Posterior cingulate gyrus (tissue), 11 donors: ENCODE results near the gene NKX1-1.

Experiments
- DNase-seq, 10 donors: peaks; one replicate each; pipeline versions ENCODE4 v3.0.0 to v3.0.0-alpha.2; 2020 to 2021; ENCODE audit warnings: mixed read lengths in 3 of 10
- intact Hi-C: fragments of 100-400 bp; cut with DNase I; formaldehyde crosslinking; loops from one replicate; pipeline ENCODE4 v1.15.1; 2023

The NKX1-1 gene

GRCh38 chr4:1406981-1407656, 877 bp upstream of the NKX1-1 start:
- intact Hi-C loops = no loop called here
- DNase-seq = peak in 3 of 10 donors; percentile 13 to 67 (median 67)

DNA sequence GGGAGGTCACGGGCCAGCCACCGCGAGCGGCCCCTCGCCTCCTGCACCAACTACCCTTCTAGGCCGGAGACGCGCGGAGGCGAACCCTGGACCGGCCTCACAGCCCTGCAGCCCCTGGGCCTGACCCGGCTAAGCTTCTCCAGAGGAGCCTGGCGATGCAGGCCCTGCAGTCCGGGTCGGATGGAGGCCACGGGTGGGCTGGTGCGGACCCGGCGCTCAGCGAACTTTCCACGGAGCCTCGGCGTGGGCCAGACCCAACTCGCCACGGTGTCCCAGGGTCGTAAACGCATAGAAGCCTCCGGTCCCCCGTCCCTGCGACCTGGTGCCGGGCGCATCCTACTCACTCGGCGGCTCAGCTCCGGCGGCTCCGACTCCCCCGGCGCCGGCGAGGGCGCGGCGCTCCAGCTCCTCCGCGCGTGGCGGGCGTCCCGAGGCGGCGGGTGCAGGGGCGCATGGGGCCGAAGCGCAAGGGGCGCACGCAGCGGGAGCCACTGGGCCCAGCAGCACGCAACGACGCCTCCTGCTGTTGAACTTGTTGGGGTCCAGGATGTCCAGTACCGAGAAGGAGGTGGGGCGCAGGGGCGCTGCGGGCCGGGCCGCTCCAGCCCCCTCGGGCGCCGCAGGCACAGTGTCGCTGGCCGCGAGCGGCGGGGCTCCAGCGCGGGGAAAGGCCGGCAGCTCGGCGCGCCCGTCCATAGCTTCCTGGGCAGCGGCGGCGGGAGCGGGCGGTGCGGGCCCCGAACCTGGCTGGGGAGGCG, 427 bp downstream of the NKX1-1 start:
- intact Hi-C loops = no loop called here
- DNase-seq = peak in 4 of 10 donors; percentile 17 to 81 (median 72)

GRCh38 chr4:1405254-1405635, 997 bp downstream of the NKX1-1 start:
- peak in 1 of 10 donors; percentile 58 for DNase-seq
- intact Hi-C loops = no loop called here

DNA sequence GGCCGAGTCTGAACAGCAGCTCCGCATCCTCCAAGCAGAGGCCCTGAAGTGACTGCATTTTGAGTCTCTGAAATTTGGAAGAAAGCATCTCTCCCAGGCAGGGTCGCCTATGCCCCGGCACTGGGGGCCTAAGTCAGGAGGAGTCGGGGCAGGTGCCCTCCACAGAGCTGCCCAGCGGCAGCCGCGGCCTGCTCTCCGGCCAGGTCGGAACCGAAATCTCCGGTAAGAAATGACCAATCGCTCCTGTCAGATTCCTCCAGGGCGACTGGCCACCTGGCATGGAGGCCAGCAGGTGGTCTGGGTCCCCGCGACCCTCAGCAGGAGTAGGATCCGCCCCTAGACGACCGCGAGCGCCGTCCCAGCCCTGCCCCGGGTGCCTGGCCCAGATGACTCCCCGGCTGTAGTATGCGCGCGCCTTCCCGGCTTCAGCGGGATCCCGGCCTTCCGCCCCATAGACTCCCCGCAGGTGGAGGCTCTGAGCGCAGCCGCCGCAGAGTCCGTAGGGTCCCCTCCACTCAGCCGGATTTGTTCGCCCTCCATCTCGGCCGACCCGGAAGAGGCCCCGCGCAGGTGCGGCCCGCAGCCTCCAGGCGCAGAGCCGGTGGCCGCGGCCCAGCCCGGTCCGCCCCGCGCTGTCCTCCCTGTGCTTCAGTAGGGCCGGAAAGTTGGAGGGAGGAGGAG, 1.5 kb downstream of the NKX1-1 start:
- intact Hi-C loops = no loop called here
- peak in 4 of 10 donors; percentile 24 to 70 (median 48) for DNase-seq

DNA sequence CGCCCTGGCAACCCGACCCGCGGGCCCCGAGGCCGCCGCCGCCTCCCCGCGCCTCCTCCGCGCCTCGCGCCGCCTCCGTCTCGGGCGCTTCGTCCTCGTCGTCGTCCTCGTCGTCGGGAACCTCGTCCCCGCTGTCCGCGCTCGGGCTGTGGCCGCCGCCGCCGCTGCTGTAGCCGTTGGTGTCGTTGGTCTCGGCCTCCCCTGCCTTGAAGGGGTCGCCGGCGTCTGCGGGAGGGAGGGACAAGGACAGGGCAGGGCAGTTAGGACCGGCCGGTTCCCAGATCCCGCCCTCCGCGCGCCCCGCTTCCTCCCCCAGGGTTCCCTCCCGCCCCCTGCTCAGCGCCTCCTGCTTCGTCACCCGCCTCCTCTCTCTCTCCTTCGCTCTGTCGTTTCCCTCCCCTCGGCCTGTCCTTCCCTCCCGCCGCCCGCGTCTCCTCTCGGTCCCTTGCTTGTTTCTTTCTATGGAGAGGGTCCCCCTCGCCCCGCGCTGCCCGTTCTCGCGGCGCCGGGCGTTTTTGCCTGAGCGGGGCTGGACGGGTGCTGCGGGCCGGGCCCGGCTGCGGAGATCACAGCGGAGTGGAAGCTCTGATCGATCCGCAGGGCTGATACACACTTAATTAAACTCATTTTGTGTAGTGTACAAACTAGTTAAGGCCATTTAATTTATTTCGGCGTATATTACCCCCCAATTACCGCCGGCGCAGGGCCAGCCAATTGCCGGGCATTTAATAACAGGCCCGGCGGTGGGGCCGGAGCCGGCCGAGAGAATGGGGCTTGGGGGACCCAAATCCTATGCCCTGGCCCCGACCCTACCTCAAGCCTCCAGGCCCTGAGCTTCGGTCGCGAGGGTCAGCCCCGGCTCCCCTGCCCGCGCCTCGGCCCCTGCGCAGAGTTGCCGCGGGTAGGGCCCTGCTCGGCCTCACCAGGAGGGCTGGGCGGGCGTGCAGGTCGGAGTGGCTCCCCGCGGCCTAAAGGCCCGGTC, 2.4 kb downstream of the NKX1-1 start:
- peak in 5 of 10 donors; percentile 4 to 74 (median 59) for DNase-seq
- intact Hi-C loops = no loop called here

GRCh38 chr4:1403177-1403583, 3.1 kb downstream of the NKX1-1 start:
- DNase-seq = peak in 5 of 10 donors; percentile 4 to 74 (median 59)
- intact Hi-C loops = no loop called here

- intact Hi-C loops = no loop called here
- DNase-seq = peak in 5 of 10 donors; percentile 3 to 81 (median 46)
Measured at GRCh38 chr4:1402516-1403091, 3.6 kb downstream of the NKX1-1 start.

GRCh38 chr4:1402021-1402515, 4.2 kb downstream of the NKX1-1 start:
- peak in 4 of 10 donors; percentile 4 to 64 (median 40) for DNase-seq
- intact Hi-C loops = no loop called here

GRCh38 chr4:1401409-1402020, 4.7 kb downstream of the NKX1-1 start:
- intact Hi-C loops = no loop called here
- DNase-seq = peak in 6 of 10 donors; percentile 3 to 75 (median 14)

GRCh38 chr4:1400831-1401408, 5.3 kb downstream of the NKX1-1 start:
- intact Hi-C loops = no loop called here
- peak in 7 of 10 donors; percentile 1 to 69 (median 19) for DNase-seq

GRCh38 chr4:1400191-1400805, 5.9 kb downstream of the NKX1-1 start:
- DNase-seq = peak in 6 of 10 donors; percentile 3 to 69 (median 30)
- intact Hi-C loops = no loop called here

DNA sequence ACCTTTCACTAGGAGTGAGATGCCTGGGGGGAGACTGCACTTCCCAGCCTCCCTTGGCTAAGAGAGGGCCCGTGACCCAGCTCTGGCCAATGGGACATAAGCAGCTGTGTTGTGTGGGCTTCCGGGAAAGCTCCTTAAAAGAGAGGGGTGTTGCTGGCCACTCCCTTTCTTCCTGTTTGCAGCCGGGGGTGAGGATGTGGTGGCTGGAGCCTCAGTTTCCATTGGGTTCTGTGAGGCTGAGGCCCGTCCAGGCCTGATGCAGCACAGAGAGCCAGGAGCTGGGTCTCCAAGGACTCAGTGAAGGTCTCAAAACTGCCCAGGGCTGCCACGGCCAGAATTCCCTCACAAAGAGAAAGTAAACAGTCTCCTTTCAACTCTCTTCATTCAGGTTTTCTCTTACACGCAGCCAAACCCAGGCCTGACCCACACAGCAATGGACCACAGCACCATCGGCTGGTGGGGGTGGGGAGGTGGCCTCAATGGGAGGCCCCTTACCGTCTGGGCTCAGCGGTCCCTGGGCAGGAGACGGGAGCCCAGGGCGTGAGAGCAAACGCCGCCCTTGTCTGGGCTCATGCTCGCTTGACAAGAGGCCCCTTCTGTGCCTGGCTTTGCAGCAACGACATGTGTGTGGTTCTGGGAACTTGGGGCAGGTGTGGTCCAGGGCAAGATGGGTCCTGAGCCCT, 6.6 kb downstream of the NKX1-1 start:
- peak in 7 of 10 donors; percentile 2 to 47 (median 4) for DNase-seq
- intact Hi-C loops = no loop called here

DNA sequence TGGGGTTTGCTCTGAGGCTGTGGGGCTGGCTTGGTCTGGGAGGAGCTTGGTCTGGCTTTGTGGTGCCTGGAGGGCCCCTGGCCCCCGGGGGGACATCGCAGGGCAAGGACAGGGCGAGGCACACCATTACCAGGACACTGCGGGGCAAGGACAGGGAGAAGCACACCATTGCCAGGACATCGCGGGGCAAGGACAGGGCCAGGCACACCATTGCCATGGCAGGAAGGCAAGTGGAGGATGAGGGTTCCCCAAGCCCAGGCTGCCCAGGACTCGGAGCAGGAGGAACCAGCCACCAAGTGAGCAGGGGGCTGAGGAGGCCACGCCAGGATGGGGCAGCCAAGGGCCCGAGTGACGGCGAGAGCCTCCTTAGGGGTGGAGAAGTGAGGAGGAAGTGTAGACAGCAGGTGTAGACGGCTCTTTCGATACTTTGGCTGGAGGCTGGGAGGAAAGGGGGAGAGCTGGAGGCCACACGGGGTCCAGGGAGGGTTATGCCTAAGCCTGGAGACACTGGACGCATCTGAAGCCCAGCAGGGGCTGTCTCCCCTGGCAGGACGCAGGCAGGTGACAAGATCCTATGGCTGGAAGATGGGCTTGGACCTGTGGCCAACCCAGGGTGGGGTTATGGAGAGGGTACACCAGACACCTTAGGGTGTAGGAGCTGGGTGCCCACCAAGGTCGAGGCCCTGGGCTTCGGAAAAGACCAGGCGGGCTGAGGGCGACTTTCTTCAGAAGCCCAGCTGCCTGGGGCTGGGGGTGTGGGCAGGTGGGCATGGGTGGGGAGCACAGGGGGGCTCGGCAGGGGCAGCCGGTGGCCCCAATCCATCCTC, 7.3 kb downstream of the NKX1-1 start:
- peak in 7 of 10 donors; percentile 3 to 71 (median 15) for DNase-seq
- intact Hi-C loops = no loop called here

GRCh38 chr4:1396806-1397455, 9.3 kb downstream of the NKX1-1 start:
- peak in 5 of 10 donors; percentile 4 to 77 (median 50) for DNase-seq
- intact Hi-C loops = no loop called here

DNA sequence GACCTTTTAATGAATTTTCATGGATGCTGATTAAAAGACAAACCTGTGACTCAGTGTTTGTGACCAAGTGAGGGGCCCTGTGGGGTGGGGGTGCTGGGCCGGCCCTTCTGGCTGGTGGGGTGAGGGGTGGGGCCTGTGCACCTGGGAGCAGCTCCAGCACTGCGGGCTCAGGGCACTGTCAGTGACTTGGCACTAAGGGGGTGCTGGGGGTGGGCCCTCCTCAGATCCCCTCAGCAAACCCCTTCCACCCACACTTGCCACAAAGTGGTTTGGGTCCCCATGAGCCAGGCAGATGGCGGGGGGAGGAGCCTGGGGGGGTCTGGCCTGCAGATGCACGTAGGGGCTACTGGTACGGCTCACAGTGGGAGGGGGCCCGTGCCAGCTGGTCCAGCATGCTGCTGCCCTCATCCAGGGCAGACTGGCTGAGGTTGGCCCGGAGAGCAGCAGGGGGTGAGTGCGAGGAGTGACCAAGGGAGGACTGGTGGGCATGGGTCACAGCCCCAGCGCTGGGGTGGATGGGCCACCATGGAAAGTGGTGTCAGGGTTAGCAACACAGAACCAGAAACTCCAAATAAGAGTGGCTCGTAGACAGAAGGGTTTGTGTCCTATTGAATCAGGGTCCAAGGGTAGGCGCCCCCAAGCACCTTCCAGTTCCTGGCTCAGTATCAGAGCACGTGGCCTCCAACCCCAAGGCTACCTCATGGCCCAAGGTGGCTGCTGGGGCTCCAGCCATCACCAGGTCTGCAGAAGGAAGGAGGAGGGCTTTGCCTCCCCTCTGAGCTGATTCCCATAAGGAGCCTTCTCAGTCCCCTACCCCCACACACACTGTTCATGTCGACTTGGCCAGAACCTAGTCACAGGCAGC, 10.1 kb downstream of the NKX1-1 start:
- intact Hi-C loops = no loop called here
- DNase-seq = peak in 5 of 10 donors; percentile 7 to 74 (median 39)
